ENCODE measurements around the gene SMAD7.

Gene SMAD7

GRCh38 chr18:48975817-48976649 lies 25.3 kb upstream of the SMAD7 start:
- no peak for TF ChIP-seq CTCF (IDR thresholded peaks at IDR 0.05; ENCODE audit: extremely low read depth, insufficient read depth, missing control alignments)

GRCh38 chr18:48975120-48975816 lies 24.5 kb upstream of the SMAD7 start:
- TF ChIP-seq CTCF (IDR thresholded peaks at IDR 0.05; ENCODE audit: extremely low read depth, insufficient read depth, missing control alignments): no peak
- no peak for DNase-seq (ENCODE audit: low spot score)
- in situ Hi-C loops (cut with MboI; ENCODE audit: low pct_unique_long_range_greater_than_20kb, low sequenced_read_pairs, unreplicated experiment): no loop called here

More at GRCh38 chr18:48975817-48976649, 25.3 kb upstream of the SMAD7 start:
- in situ Hi-C loops (cut with MboI; ENCODE audit: low pct_unique_long_range_greater_than_20kb, low sequenced_read_pairs, unreplicated experiment): no loop called here
- peak; percentile 94 for DNase-seq (ENCODE audit: low spot score)

- DNase-seq (ENCODE audit: low spot score): no peak
- TF ChIP-seq CTCF (IDR thresholded peaks at IDR 0.05; ENCODE audit: extremely low read depth, insufficient read depth, missing control alignments): no peak
- in situ Hi-C loops (cut with MboI; ENCODE audit: low pct_unique_long_range_greater_than_20kb, low sequenced_read_pairs, unreplicated experiment): no loop called here
Measured at GRCh38 chr18:48974304-48975119, 23.7 kb upstream of the SMAD7 start.

GRCh38 chr18:48973731-48974130 lies 23.0 kb upstream of the SMAD7 start:
- TF ChIP-seq CTCF (IDR thresholded peaks at IDR 0.05; ENCODE audit: extremely low read depth, insufficient read depth, missing control alignments): no peak
- in situ Hi-C loops (cut with MboI; ENCODE audit: low pct_unique_long_range_greater_than_20kb, low sequenced_read_pairs, unreplicated experiment): no loop called here
- DNase-seq (ENCODE audit: low spot score): no peak

GRCh38 chr18:48968412-48969215 lies 17.8 kb upstream of the SMAD7 start:
- no peak for TF ChIP-seq CTCF (IDR thresholded peaks at IDR 0.05; ENCODE audit: extremely low read depth, insufficient read depth, missing control alignments)
- in situ Hi-C loops (cut with MboI; ENCODE audit: low pct_unique_long_range_greater_than_20kb, low sequenced_read_pairs, unreplicated experiment): no loop called here
- DNase-seq (ENCODE audit: low spot score): no peak
